HepG2 (cell line): Measurements from ENCODE around the gene SRP68. TPM values are rescaled to one million over a fixed set of nuclear protein-coding genes. Genes with fewer than 3 reads are reported as not detected.

Experiments
- ARNTL ChIP-seq: sonication (generic); formaldehyde crosslinking; IDR thresholded peaks from 2 replicates; pipeline ENCODE4 v1.4.0; 2020; ENCODE audit warnings: mild to moderate bottlenecking, missing genetic modification reagents
- KMT2A ChIP-seq: sonication (generic); formaldehyde crosslinking; IDR thresholded peaks from 2 replicates; pipeline ENCODE4 v1.4.0; 2020; ENCODE audit warnings: missing genetic modification reagents
- RORA ChIP-seq: sonication (generic); formaldehyde crosslinking; IDR thresholded peaks from 2 replicates; pipeline ENCODE4 v1.5.0; 2020; ENCODE audit warnings: mild to moderate bottlenecking, missing genetic modification reagents, moderate library complexity
- SIN3A ChIP-seq: IDR thresholded peaks from 2 replicates; pipeline ENCODE4 v1.6.1; 2011; ENCODE audit warnings: low read depth, mild to moderate bottlenecking, control low read depth, low read length, borderline replicate concordance
- TARDBP ChIP-seq: sonication (generic); formaldehyde crosslinking; IDR thresholded peaks from 2 replicates; pipeline ENCODE4 v1.8.0; 2022; ENCODE audit warnings: mild to moderate bottlenecking, missing genetic modification reagents
- TEAD2 ChIP-seq: sonication (generic); formaldehyde crosslinking; IDR thresholded peaks from 2 replicates; pipeline ENCODE4 v1.9.0; 2021; ENCODE audit warnings: missing genetic modification reagents
- ZBTB3 ChIP-seq: sonication (generic); formaldehyde crosslinking; IDR thresholded peaks from 2 replicates; pipeline ENCODE4 v1.4.0; 2020; ENCODE audit warnings: low read depth, mild to moderate bottlenecking, moderate library complexity, missing genetic modification reagents, borderline replicate concordance
- ZNF589 ChIP-seq: sonication (generic); formaldehyde crosslinking; conservative IDR thresholded peaks from 2 replicates; pipeline ENCODE4 v1.8.0; 2022; ENCODE audit warnings: mild to moderate bottlenecking, moderate library complexity, missing genetic modification reagents
- polyA plus RNA-seq, 8 experiments: library from polyadenylated mRNA; depleted of rRNA in 3 of 8; stranded (reverse) in 7 of 8; unstranded in 1 of 8; fragments of >200 nt; fragmentation: Illumina TruSeq in 4 of 8; extraction: Trizol in 4 of 8; gene quantifications; 2 replicates each; pipeline versions ENCODE4 v1.2.1 to v1.2.3, GENCODE V29; 2011 to 2016; ENCODE audit warnings: low read depth in 4 of 8, missing spikeins in 1 of 8, mixed read lengths in 1 of 8; ENCODE audit not compliant: insufficient read depth in 1 of 8
- total RNA-seq, 5 experiments: library from RNA; depleted of rRNA; stranded (reverse); fragments of >200 nt; fragmentation: Illumina TruSeq; extraction: Trizol; gene quantifications; 2 replicates each; pipeline ENCODE4 v1.2.3, GENCODE V29; 2016; ENCODE audit warnings: low read depth in 1 of 5
- TF ChIP-seq, protein P1 (sequence below): sonication (generic); formaldehyde crosslinking; IDR thresholded peaks from 2 replicates; pipeline ENCODE4 v1.4.0; 2020; ENCODE audit warnings: mild to moderate bottlenecking, missing genetic modification reagents
- TF ChIP-seq, protein P2 (sequence below): IDR thresholded peaks from 2 replicates; pipeline ENCODE4 v1.6.1; 2016; ENCODE audit warnings: low read depth, borderline replicate concordance
- TF ChIP-seq, protein P3 (sequence below): sonication (generic); formaldehyde crosslinking; IDR thresholded peaks from 2 replicates; pipeline ENCODE4 v1.5.0; 2020; ENCODE audit warnings: mild to moderate bottlenecking, missing genetic modification reagents
- TF ChIP-seq, protein P4 (sequence below): sonication (generic); formaldehyde crosslinking; IDR thresholded peaks from 2 replicates; pipeline ENCODE4 v1.4.0; 2020; ENCODE audit warnings: missing genetic modification reagents, borderline replicate concordance
- TF ChIP-seq, protein P5 (sequence below): sonication (generic); formaldehyde crosslinking; IDR thresholded peaks from 2 replicates; pipeline ENCODE4 v1.4.0; 2020; ENCODE audit warnings: missing genetic modification reagents, borderline replicate concordance

Gene SRP68
- total and polyA plus RNA-seq, 2 of the 13 experiments (the other 11 are each of a cell fraction or from before 2014, with no cell fraction given): 39.8 to 74.3 TPM

DNA sequence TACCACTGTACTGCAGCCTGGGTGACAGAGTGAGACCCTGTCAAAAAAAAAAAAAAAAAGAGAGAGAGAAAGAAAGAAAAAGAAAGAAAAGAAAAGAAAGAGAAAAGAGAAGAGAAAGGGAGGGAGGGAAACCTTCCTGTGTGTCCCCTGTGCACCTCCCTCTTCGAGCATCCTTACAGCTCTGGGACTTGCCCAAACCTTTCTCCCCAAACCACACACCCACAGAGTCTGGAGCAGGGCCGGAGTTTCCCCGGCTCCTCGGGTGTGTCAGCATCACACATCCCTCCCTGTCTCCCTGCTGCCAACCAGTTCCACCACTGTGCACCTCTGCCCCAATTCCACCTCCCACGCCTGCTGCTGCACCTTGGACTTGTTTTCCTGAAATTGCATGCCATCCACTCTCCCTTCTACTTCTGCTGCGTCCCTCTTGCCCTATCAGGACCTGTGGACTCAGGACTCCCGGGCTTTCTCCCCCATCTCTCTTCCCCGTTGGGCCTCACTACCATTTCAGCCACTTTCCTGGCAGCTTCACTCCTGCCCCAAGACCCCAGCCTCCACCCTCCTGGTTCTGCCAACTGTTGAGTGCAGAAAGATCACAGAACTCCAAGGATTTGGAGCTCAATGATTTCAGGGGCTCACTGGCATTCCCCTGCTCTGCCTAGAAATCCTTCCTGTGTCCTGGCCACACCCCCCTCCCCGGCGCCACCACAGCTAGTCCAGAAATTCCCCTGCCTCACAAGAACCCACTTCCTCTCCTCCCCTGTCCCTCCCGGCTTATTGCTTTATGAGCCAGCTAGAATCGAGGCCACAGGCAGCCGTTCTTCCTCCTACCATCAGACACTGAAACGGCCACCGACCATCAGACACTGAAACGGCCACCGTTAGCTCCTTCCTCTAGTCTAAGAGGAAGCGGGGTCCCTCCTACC is 75.4 kb downstream of the SRP68 start (continued):
- TF ChIP-seq, protein P1, sequence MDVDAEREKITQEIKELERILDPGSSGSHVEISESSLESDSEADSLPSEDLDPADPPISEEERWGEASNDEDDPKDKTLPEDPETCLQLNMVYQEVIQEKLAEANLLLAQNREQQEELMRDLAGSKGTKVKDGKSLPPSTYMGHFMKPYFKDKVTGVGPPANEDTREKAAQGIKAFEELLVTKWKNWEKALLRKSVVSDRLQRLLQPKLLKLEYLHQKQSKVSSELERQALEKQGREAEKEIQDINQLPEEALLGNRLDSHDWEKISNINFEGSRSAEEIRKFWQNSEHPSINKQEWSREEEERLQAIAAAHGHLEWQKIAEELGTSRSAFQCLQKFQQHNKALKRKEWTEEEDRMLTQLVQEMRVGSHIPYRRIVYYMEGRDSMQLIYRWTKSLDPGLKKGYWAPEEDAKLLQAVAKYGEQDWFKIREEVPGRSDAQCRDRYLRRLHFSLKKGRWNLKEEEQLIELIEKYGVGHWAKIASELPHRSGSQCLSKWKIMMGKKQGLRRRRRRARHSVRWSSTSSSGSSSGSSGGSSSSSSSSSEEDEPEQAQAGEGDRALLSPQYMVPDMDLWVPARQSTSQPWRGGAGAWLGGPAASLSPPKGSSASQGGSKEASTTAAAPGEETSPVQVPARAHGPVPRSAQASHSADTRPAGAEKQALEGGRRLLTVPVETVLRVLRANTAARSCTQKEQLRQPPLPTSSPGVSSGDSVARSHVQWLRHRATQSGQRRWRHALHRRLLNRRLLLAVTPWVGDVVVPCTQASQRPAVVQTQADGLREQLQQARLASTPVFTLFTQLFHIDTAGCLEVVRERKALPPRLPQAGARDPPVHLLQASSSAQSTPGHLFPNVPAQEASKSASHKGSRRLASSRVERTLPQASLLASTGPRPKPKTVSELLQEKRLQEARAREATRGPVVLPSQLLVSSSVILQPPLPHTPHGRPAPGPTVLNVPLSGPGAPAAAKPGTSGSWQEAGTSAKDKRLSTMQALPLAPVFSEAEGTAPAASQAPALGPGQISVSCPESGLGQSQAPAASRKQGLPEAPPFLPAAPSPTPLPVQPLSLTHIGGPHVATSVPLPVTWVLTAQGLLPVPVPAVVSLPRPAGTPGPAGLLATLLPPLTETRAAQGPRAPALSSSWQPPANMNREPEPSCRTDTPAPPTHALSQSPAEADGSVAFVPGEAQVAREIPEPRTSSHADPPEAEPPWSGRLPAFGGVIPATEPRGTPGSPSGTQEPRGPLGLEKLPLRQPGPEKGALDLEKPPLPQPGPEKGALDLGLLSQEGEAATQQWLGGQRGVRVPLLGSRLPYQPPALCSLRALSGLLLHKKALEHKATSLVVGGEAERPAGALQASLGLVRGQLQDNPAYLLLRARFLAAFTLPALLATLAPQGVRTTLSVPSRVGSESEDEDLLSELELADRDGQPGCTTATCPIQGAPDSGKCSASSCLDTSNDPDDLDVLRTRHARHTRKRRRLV (CRISPR knock-in tag): no peak
- TF ChIP-seq, protein P2, sequence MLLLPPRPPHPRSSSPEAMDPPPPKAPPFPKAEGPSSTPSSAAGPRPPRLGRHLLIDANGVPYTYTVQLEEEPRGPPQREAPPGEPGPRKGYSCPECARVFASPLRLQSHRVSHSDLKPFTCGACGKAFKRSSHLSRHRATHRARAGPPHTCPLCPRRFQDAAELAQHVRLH (CRISPR knock-in tag): peak; percentile 55; the same call in 1 of the 2 replicates
- TF ChIP-seq ARNTL (peak; percentile 62; the same call in 1 of the 2 replicates), SIN3A (no peak; the same call in 1 of the 2 replicates), KMT2A (peak; percentile 83), RORA (CRISPR knock-in tag) (no peak), ZNF589 (CRISPR knock-in tag) (no peak), ZBTB3 (0 out of 2 replicates have a peak, but pooled peaks have one; percentile 52), TARDBP (CRISPR knock-in tag) (peak; percentile 86), TEAD2 (CRISPR knock-in tag) (no peak)
- TF ChIP-seq, protein P3, sequence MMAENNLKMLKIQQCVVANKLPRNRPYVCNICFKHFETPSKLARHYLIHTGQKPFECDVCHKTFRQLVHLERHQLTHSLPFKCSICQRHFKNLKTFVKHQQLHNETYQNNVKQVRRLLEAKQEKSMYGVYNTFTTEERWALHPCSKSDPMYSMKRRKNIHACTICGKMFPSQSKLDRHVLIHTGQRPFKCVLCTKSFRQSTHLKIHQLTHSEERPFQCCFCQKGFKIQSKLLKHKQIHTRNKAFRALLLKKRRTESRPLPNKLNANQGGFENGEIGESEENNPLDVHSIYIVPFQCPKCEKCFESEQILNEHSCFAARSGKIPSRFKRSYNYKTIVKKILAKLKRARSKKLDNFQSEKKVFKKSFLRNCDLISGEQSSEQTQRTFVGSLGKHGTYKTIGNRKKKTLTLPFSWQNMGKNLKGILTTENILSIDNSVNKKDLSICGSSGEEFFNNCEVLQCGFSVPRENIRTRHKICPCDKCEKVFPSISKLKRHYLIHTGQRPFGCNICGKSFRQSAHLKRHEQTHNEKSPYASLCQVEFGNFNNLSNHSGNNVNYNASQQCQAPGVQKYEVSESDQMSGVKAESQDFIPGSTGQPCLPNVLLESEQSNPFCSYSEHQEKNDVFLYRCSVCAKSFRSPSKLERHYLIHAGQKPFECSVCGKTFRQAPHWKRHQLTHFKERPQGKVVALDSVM (CRISPR knock-in tag): no peak; the same call in 1 of the 2 replicates
- TF ChIP-seq, protein P4, sequence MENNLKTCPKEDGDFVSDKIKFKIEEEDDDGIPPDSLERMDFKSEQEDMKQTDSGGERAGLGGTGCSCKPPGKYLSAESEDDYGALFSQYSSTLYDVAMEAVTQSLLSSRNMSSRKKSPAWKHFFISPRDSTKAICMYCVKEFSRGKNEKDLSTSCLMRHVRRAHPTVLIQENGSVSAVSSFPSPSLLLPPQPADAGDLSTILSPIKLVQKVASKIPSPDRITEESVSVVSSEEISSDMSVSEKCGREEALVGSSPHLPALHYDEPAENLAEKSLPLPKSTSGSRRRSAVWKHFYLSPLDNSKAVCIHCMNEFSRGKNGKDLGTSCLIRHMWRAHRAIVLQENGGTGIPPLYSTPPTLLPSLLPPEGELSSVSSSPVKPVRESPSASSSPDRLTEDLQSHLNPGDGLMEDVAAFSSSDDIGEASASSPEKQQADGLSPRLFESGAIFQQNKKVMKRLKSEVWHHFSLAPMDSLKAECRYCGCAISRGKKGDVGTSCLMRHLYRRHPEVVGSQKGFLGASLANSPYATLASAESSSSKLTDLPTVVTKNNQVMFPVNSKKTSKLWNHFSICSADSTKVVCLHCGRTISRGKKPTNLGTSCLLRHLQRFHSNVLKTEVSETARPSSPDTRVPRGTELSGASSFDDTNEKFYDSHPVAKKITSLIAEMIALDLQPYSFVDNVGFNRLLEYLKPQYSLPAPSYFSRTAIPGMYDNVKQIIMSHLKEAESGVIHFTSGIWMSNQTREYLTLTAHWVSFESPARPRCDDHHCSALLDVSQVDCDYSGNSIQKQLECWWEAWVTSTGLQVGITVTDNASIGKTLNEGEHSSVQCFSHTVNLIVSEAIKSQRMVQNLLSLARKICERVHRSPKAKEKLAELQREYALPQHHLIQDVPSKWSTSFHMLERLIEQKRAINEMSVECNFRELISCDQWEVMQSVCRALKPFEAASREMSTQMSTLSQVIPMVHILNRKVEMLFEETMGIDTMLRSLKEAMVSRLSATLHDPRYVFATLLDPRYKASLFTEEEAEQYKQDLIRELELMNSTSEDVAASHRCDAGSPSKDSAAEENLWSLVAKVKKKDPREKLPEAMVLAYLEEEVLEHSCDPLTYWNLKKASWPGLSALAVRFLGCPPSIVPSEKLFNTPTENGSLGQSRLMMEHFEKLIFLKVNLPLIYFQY (CRISPR knock-in tag): 0 out of 2 replicates have a peak, but pooled peaks have one; percentile 35
- TF ChIP-seq, protein P5, sequence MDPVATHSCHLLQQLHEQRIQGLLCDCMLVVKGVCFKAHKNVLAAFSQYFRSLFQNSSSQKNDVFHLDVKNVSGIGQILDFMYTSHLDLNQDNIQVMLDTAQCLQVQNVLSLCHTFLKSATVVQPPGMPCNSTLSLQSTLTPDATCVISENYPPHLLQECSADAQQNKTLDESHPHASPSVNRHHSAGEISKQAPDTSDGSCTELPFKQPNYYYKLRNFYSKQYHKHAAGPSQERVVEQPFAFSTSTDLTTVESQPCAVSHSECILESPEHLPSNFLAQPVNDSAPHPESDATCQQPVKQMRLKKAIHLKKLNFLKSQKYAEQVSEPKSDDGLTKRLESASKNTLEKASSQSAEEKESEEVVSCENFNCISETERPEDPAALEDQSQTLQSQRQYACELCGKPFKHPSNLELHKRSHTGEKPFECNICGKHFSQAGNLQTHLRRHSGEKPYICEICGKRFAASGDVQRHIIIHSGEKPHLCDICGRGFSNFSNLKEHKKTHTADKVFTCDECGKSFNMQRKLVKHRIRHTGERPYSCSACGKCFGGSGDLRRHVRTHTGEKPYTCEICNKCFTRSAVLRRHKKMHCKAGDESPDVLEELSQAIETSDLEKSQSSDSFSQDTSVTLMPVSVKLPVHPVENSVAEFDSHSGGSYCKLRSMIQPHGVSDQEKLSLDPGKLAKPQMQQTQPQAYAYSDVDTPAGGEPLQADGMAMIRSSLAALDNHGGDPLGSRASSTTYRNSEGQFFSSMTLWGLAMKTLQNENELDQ (CRISPR knock-in tag): no peak
